Tibial nerve (tissue), 4 donors: Measurements from ENCODE around the gene MOV10L1. TPM values are rescaled to one million over a fixed set of nuclear protein-coding genes. Genes with fewer than 3 reads are reported as not detected.
"Not testable (repeated sequence)": the region's sequence is repeated elsewhere in the genome, so short reads cannot be mapped to it uniquely, and the experiment has no call there.

Source experiments
- DNase-seq, 2 donors: peaks; one replicate each; pipeline ENCODE4 v3.0.0-alpha.2; 2019; ENCODE audit warnings: low spot score in 2 of 2
- H3K27ac ChIP-seq, 4 donors: fragments of 200-600 bp; sonication (generic) in 3 of 4; one replicate each; pipeline ENCODE4 v1.5.1; 2017 to 2019; ENCODE audit warnings: mild to moderate bottlenecking in 1 of 4
- H3K27me3 ChIP-seq, 2 donors: fragments of 200-600 bp; sonication (generic) in 1 of 2; one replicate each; pipeline versions ENCODE4 v1.5.1 to v1.6.0; 2017 to 2019
- H3K36me3 ChIP-seq, 3 donors: fragments of 200-600 bp; sonication (generic); one replicate each; pipeline ENCODE4 v1.5.1; 2018 to 2019
- H3K4me1 ChIP-seq, 4 donors: fragments of 200-600 bp; sonication (generic) in 3 of 4; one replicate each; pipeline ENCODE4 v1.5.1; 2017 to 2019
- H3K4me3 ChIP-seq, 4 donors: fragments of 200-600 bp; sonication (generic) in 3 of 4; one replicate each; pipeline ENCODE4 v1.5.1; 2017 to 2019; ENCODE audit warnings: mild to moderate bottlenecking in 1 of 4, moderate library complexity in 1 of 4
- H3K9me3 ChIP-seq, 4 donors: fragments of 200-600 bp; sonication (generic) in 3 of 4; one replicate each; pipeline ENCODE4 v1.5.1; 2017 to 2019
- CTCF ChIP-seq, 5 experiments: fragments of 200-600 bp in 3 of 5; fragments of 450-650 bp in 2 of 5; sonication (generic) in 3 of 5; IDR thresholded peaks; one replicate each; pipeline ENCODE4 v1.5.1; 2016 to 2019; ENCODE audit warnings: antibody characterized with exemption in 5 of 5, mild to moderate bottlenecking in 3 of 5, moderate library complexity in 2 of 5
- EP300 ChIP-seq, 2 donors: sonication (generic); formaldehyde crosslinking; IDR thresholded peaks; one replicate each; pipeline ENCODE4 v1.6.1; 2017; ENCODE audit warnings: antibody characterized with exemption in 2 of 2, mild to moderate bottlenecking in 1 of 2
- POLR2A ChIP-seq, 2 donors: fragments of 450-650 bp; IDR thresholded peaks; one replicate each; pipeline ENCODE4 v1.6.1; 2017; ENCODE audit warnings: antibody characterized with exemption in 2 of 2, mild to moderate bottlenecking in 2 of 2, moderate library complexity in 2 of 2
- WGBS, 2 donors: methylation state at CpG; one replicate each; pipeline ENCODE4 v1.1.5; 2018; 5-methylcytosine and 5-hydroxymethylcytosine counted together
- total RNA-seq, 4 donors: library from RNA; depleted of rRNA; stranded (reverse); fragments of >200 nt; gene quantifications; one replicate each; pipeline ENCODE4 v1.1.0, GENCODE V29; 2016

The MOV10L1 gene
- total RNA-seq, 4 donors from 2014 or later: 1.0 to 3.7 (median 2.6) TPM

GRCh38 chr22:50203288-50203687 lies 113.5 kb downstream of the MOV10L1 start:
- TF ChIP-seq CTCF (IDR thresholded peaks at IDR 0.05): no peak
- no peak for TF ChIP-seq EP300 (IDR thresholded peaks at IDR 0.05)
- no peak for TF ChIP-seq POLR2A (IDR thresholded peaks at IDR 0.05)
- no peaks in the 10 kb centered on the region for H3K9me3 ChIP-seq
- H3K36me3 ChIP-seq: peaks cover 0 to 49% (median 0%) of the 10 kb centered on the region in 3 donors
- DNase-seq: no peak
- no peaks in the 10 kb centered on the region for H3K27me3 ChIP-seq
- no peak overlapping the region for H3K4me3 ChIP-seq
- peaks cover 0 to 62% (median 22%) of the 10 kb centered on the region in 4 donors for H3K4me1 ChIP-seq
- 100% methylated on average over 1 of the region's 1 CpG for WGBS, 2 donors
- H3K27ac ChIP-seq: no peak overlapping the region

- Histone ChIP-seq H3K9me3 (no peaks in the 10 kb centered on the region), H3K4me1 (peaks cover 0 to 62% (median 21%) of the 10 kb centered on the region in 4 donors), H3K36me3 (peaks cover 0 to 51% (median 2%) of the 10 kb centered on the region in 3 donors), H3K27ac (peak overlapping the region in 1 of 4 donors; percentile 64), H3K4me3 (no peak overlapping the region), H3K27me3 (no peaks in the 10 kb centered on the region)
- 88 to 92% methylated on average over 7 of the region's 7 CpGs for WGBS, 2 donors
- no peak for TF ChIP-seq CTCF (IDR thresholded peaks at IDR 0.05)
- no peak for TF ChIP-seq POLR2A (IDR thresholded peaks at IDR 0.05)
- TF ChIP-seq EP300 (IDR thresholded peaks at IDR 0.05): no peak
- no peak for DNase-seq
These were observed 114.8 kb downstream of the MOV10L1 start for GRCh38 chr22:50204571-50204970.

DNA sequence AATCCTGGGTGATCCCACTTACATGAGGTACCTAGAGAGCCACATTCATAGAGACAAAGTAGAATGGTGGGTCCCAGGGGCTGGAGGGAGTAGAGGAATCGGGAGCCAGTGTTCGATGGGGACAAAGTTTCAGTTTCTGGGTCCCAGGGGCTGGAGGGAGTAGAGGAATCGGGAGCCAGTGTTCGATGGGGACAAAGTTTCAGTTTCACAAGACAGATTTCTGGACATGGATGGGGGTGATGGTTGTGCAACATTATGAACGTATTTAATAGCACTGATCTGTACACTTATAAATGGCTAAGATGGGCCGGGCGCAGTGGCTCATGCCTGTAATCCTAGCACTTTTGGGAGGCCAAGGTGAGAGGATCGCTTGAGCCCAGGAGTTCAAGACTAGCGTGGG lies 115.2 kb downstream of the MOV10L1 start:
- peaks cover 0 to 52% (median 2%) of the 10 kb centered on the region in 3 donors for H3K36me3 ChIP-seq
- 88 to 89% methylated on average over 9 of the region's 9 CpGs for WGBS, 2 donors
- H3K9me3 ChIP-seq, DNase-seq, H3K4me3 ChIP-seq, H3K27me3 ChIP-seq: not testable (repeated sequence)
- H3K27ac ChIP-seq: peak overlapping the region in 1 of 4 donors; percentile 64
- H3K4me1 ChIP-seq: peaks cover 0 to 62% (median 16%) of the 10 kb centered on the region in 4 donors

DNA sequence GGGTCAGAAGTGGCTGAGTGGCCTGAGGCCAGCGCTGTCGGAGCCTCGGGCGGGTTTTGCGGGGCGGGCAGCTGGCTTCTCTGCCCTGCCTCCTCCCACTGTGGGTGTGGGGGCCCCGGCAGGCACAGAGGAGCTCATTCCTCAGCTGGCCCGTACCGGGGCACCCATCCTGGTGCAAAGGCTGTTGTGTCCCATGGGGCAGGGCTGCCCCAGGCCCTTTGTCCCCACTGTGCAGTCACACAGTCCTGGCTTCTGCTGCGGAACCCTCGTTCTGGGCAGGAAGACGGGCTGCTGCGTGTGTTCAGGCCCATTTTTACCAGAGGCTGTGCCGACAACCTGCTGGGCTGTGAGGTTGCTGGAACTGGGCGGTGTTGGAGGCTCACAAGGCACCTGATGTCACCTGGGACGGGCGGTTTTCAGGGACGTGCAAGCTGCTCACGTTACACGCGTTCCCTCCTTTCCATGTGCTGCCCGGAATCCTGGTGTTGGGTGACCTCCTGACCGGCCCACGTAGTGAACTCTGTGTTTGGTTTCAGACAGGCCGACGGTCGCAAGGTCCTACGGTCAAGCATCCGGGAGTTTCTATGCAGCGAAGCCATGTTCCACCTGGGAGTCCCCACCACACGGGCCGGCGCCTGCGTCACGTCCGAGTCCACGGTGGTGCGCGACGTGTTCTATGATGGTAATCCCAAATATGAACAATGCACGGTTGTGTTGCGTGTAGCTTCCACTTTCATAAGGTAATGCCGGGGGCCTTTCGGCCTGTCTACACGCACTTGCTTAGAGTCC lies 116.2 kb downstream of the MOV10L1 start:
- 82 to 88% methylated on average over 36 to 43 of the region's 45 CpGs for WGBS, 2 donors
- no peak overlapping the region for H3K4me3 ChIP-seq
- no peak for DNase-seq
- H3K4me1 ChIP-seq: peaks cover 0 to 60% (median 14%) of the 10 kb centered on the region in 4 donors
- H3K27ac ChIP-seq: peak overlapping the region in 2 of 4 donors; percentile 34 to 64
- H3K27me3 ChIP-seq: no peaks in the 10 kb centered on the region
- no peaks in the 10 kb centered on the region for H3K9me3 ChIP-seq
- H3K36me3 ChIP-seq: peaks cover 2 to 62% (median 8%) of the 10 kb centered on the region in 3 donors
- TF ChIP-seq POLR2A (IDR thresholded peaks at IDR 0.05) (no peak), EP300 (IDR thresholded peaks at IDR 0.05) (no peak), CTCF (IDR thresholded peaks at IDR 0.05) (no peak)

DNA sequence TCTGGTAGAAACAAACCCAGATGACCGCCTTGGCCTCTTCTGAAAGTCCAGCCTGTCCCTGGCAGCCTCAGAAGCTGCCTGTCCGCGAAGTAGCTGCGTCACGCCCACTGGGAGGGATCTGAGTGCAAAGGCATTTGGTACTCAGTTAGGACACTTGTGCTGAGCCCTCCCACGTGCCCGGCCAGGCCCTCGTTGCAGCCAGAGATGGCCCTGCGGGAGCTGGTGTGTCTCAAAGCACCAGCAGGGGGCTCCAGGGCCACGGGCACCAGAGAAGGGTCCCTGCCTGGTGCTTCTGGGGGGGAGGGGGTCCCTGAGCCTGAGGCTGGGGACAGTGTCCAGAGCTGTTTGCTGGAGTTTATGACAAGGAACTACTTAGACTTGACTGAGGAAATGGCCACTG lies 116.8 kb downstream of the MOV10L1 start:
- Histone ChIP-seq H3K9me3 (no peaks in the 10 kb centered on the region), H3K4me3 (no peak overlapping the region), H3K4me1 (peaks cover 0 to 59% (median 13%) of the 10 kb centered on the region in 4 donors), H3K36me3 (peaks cover 2 to 68% (median 11%) of the 10 kb centered on the region in 3 donors), H3K27me3 (no peaks in the 10 kb centered on the region), H3K27ac (peak overlapping the region in 1 of 4 donors; percentile 64)
- 26 to 43% methylated on average over 5 to 10 of the region's 10 CpGs for WGBS, 2 donors
- no peak for DNase-seq
- TF ChIP-seq EP300 (IDR thresholded peaks at IDR 0.05) (peak in 1 of 2 donors; percentile 9), POLR2A (IDR thresholded peaks at IDR 0.05) (no peak), CTCF (IDR thresholded peaks at IDR 0.05) (peak in 4 of 5 experiments; percentile 27 to 42 (median 34))
